Measurements from ENCODE around the gene IL31. TPM values are rescaled to one million over a fixed set of nuclear protein-coding genes. Genes with fewer than 3 reads are reported as not detected.

Gene IL31
- total RNA-seq, 1 donor from 2014 or later = not detected

- intact Hi-C loops (cut with DNase I) = no loop called here
- H3K27me3 ChIP-seq = no peaks in the 10 kb centered on the region
- DNase-seq (ENCODE audit: extremely low spot score in 2 of 2) = no peak
Measured at GRCh38 chr12:122166422-122167349, 7.3 kb downstream of the IL31 start.

GRCh38 chr12:122162976-122163375 is 11.0 kb downstream of the IL31 start:
- H3K27me3 ChIP-seq = no peaks in the 10 kb centered on the region
- H3K27ac ChIP-seq = no peak overlapping the region
- TF ChIP-seq POLR2A (IDR thresholded peaks at IDR 0.05) (no peak), CTCF (IDR thresholded peaks at IDR 0.05) (no peak), POLR2AphosphoS5 (IDR thresholded peaks at IDR 0.05; ENCODE audit: insufficient read depth in 1 of 2, low read depth in 1 of 2) (no peak)
- H3K4me3 ChIP-seq = no peak overlapping the region
- no peak for DNase-seq (ENCODE audit: extremely low spot score in 2 of 2)
- no peaks in the 10 kb centered on the region for H3K36me3 ChIP-seq
- intact Hi-C loops (cut with DNase I) = no loop called here
- no peaks in the 10 kb centered on the region for H3K9me3 ChIP-seq
- H3K4me1 ChIP-seq = no peaks in the 10 kb centered on the region

More at GRCh38 chr12:122166422-122167349, 7.3 kb downstream of the IL31 start:
- Histone ChIP-seq H3K4me3 (no peak overlapping the region), H3K9me3 (no peaks in the 10 kb centered on the region), H3K27ac (no peak overlapping the region), H3K36me3 (no peaks in the 10 kb centered on the region), H3K4me1 (no peaks in the 10 kb centered on the region)
- TF ChIP-seq POLR2AphosphoS5 (IDR thresholded peaks at IDR 0.05; ENCODE audit: insufficient read depth in 1 of 2, low read depth in 1 of 2) (no peak), CTCF (IDR thresholded peaks at IDR 0.05) (no peak), POLR2A (IDR thresholded peaks at IDR 0.05) (no peak)

DNA sequence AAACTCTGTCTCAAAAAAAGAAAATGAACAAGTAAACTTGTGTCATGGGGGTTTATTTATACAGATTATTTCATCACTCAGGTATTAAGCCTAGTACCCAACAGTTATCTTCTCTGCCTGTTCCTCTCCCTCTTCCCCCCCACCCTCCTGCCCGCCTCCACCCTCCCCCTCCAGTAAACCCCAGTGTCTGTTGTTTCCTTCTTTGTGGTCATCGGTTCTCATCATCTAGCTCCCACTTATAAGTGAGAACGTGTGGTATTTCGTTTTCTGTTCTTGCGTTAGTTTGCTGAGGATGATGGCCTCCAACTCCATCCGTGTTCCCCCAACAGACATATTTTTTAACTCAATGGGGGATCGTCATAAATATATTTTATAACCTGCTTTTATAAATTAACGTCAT is 12.3 kb downstream of the IL31 start:
- no peak for TF ChIP-seq POLR2AphosphoS5 (IDR thresholded peaks at IDR 0.05; ENCODE audit: insufficient read depth in 1 of 2, low read depth in 1 of 2)
- no peak for TF ChIP-seq POLR2A (IDR thresholded peaks at IDR 0.05)
- TF ChIP-seq CTCF (IDR thresholded peaks at IDR 0.05) = no peak
- no peak overlapping the region for H3K27ac ChIP-seq
- no peak overlapping the region for H3K4me3 ChIP-seq
- H3K9me3 ChIP-seq = no peaks in the 10 kb centered on the region
- DNase-seq (ENCODE audit: extremely low spot score in 2 of 2) = no peak
- no peaks in the 10 kb centered on the region for H3K4me1 ChIP-seq
- intact Hi-C loops (cut with DNase I) = no loop called here
- no peaks in the 10 kb centered on the region for H3K36me3 ChIP-seq
- H3K27me3 ChIP-seq = no peaks in the 10 kb centered on the region

GRCh38 chr12:122160761-122161160 is 13.3 kb downstream of the IL31 start:
- Histone ChIP-seq H3K4me3 (no peak overlapping the region), H3K4me1 (no peaks in the 10 kb centered on the region), H3K9me3 (no peaks in the 10 kb centered on the region), H3K27me3 (no peaks in the 10 kb centered on the region), H3K27ac (no peak overlapping the region), H3K36me3 (no peaks in the 10 kb centered on the region)
- no peak for DNase-seq (ENCODE audit: extremely low spot score in 2 of 2)
- TF ChIP-seq POLR2AphosphoS5 (IDR thresholded peaks at IDR 0.05; ENCODE audit: insufficient read depth in 1 of 2, low read depth in 1 of 2) = no peak
- no peak for TF ChIP-seq CTCF (IDR thresholded peaks at IDR 0.05)
- no peak for TF ChIP-seq POLR2A (IDR thresholded peaks at IDR 0.05)
- intact Hi-C loops (cut with DNase I) = no loop called here

DNA sequence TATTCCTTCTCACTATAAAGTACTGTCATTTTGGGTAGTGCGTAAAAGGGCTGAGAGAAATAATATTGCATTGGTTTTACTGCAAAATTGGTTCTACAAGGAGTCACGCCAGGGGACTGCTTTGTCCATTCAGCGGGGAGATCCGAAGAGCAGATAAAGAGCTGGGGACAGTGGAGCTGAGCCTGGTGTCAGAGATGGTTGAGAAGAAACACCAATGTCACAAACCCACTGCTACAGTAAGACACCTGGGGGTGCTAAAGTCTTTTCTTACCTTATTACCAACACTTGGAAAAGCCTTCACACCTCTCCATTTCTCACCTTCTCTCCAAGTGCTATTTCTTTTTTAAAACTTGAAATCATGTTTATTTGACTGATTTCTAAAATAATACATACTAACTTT is 14.1 kb downstream of the IL31 start:
- intact Hi-C loops (cut with DNase I) = no loop called here
- TF ChIP-seq CTCF (IDR thresholded peaks at IDR 0.05) (no peak), POLR2A (IDR thresholded peaks at IDR 0.05) (no peak), POLR2AphosphoS5 (IDR thresholded peaks at IDR 0.05; ENCODE audit: insufficient read depth in 1 of 2, low read depth in 1 of 2) (no peak)
- Histone ChIP-seq H3K36me3 (no peaks in the 10 kb centered on the region), H3K9me3 (no peaks in the 10 kb centered on the region), H3K27me3 (no peaks in the 10 kb centered on the region), H3K4me1 (no peaks in the 10 kb centered on the region), H3K27ac (no peak overlapping the region), H3K4me3 (no peak overlapping the region)
- DNase-seq (ENCODE audit: extremely low spot score in 2 of 2) = no peak
